ENCODE results near the gene VSTM2B.

DNA sequence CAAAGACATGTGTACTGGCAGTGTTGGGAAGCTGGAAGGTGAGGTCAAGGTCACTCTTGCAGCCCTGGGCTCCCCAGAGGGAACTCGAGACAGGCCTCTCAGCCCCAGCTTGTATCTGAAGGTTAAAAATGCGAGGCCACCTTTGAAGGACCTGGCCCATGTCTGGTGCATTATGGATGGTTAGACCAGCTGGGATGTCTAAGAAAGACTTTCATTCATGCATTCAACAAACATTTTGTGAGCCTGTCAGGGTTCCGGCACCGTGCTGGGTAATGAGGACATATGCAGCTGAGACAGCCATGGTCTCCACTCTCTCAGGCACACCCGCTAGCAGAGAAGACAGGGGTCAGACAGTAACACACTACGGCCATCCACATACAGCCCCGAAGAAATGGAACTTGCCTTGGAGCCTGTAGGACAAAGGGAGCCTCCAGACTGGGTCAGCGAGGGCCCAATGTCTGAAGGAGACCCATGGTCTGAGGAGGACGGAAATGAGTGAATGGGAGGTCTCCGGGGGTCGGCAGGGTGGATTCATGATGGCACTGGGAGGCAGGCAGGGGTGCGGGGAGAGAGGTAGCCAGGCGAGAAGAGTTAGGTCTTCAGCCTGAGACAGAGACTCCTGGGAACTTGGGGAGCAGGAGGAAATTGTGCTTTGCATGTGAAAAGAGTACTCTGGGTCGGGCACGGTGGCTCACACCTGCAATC lies 19.0 kb downstream of the VSTM2B start:
- TF ChIP-seq, protein P1, sequence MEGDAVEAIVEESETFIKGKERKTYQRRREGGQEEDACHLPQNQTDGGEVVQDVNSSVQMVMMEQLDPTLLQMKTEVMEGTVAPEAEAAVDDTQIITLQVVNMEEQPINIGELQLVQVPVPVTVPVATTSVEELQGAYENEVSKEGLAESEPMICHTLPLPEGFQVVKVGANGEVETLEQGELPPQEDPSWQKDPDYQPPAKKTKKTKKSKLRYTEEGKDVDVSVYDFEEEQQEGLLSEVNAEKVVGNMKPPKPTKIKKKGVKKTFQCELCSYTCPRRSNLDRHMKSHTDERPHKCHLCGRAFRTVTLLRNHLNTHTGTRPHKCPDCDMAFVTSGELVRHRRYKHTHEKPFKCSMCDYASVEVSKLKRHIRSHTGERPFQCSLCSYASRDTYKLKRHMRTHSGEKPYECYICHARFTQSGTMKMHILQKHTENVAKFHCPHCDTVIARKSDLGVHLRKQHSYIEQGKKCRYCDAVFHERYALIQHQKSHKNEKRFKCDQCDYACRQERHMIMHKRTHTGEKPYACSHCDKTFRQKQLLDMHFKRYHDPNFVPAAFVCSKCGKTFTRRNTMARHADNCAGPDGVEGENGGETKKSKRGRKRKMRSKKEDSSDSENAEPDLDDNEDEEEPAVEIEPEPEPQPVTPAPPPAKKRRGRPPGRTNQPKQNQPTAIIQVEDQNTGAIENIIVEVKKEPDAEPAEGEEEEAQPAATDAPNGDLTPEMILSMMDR (IDR thresholded peaks at IDR 0.05; ENCODE audit: low read length): no peak
- TF ChIP-seq EZH2phosphoT487 (IDR thresholded peaks at IDR 0.05; ENCODE audit: low read length): no peak
- TF ChIP-seq EZH2 (optimal IDR thresholded peaks at IDR 0.05; ENCODE audit: low read depth, low read length): no peak
